HG03342 (cell line): ENCODE results near the gene FAM184A.
"Not testable (repeated sequence)": the region's sequence is repeated elsewhere in the genome, so short reads cannot be mapped to it uniquely, and the experiment has no call there.

Experiments used
- ATAC-seq: cut with Tn5 transposase; IDR thresholded peaks from one replicate; pipeline ENCODE4 v1.9.1; 2021; ENCODE audit warnings: mild to moderate bottlenecking, moderate library complexity; ENCODE audit not compliant: unreplicated experiment

Gene FAM184A

GRCh38 chr6:119020597-119021561 is 57.6 kb downstream of the FAM184A start:
- no peak for ATAC-seq

GRCh38 chr6:119015165-119015564 is 63.3 kb downstream of the FAM184A start:
- ATAC-seq = not testable (repeated sequence)

GRCh38 chr6:119012521-119012920 is 65.9 kb downstream of the FAM184A start:
- ATAC-seq = no peak

- not testable (repeated sequence) for ATAC-seq
Measured at GRCh38 chr6:119009266-119009665, 69.2 kb downstream of the FAM184A start.

- no peak for ATAC-seq
Measured at GRCh38 chr6:119006974-119007373, 71.5 kb downstream of the FAM184A start.

GRCh38 chr6:119002069-119002468 is 76.4 kb downstream of the FAM184A start:
- ATAC-seq = no peak

- no peak for ATAC-seq
Measured at GRCh38 chr6:118999494-119000040, 78.9 kb downstream of the FAM184A start.

- ATAC-seq = not testable (repeated sequence)
Measured at GRCh38 chr6:118997426-118997825, 81.0 kb downstream of the FAM184A start.

- ATAC-seq = no peak
Measured at GRCh38 chr6:118996289-118996820, 82.1 kb downstream of the FAM184A start.

- ATAC-seq = no peak
Measured at GRCh38 chr6:118993803-118994251, 84.6 kb downstream of the FAM184A start.

- ATAC-seq = no peak
Measured at GRCh38 chr6:118993358-118993757, 85.1 kb downstream of the FAM184A start.

GRCh38 chr6:118992186-118992795 is 86.2 kb downstream of the FAM184A start:
- ATAC-seq = no peak

- ATAC-seq = no peak
Measured at GRCh38 chr6:118986312-118986711, 92.2 kb downstream of the FAM184A start.

GRCh38 chr6:118985123-118985830 is 93.2 kb downstream of the FAM184A start:
- ATAC-seq = no peak

- no peak for ATAC-seq
Measured at GRCh38 chr6:118984342-118984741, 94.1 kb downstream of the FAM184A start.

- no peak for ATAC-seq
Measured at GRCh38 chr6:118982575-118982911, 95.9 kb downstream of the FAM184A start.

- no peak for ATAC-seq
Measured at GRCh38 chr6:118981884-118982574, 96.4 kb downstream of the FAM184A start.

- no peak for ATAC-seq
Measured at GRCh38 chr6:118980063-118980462, 98.4 kb downstream of the FAM184A start.

GRCh38 chr6:118974790-118975189 is 103.7 kb downstream of the FAM184A start:
- ATAC-seq = no peak

GRCh38 chr6:118971682-118972081 is 106.8 kb downstream of the FAM184A start:
- no peak for ATAC-seq
